HCT116 (cell line): ENCODE results near the gene IST1. TPM values are rescaled to one million over a fixed set of nuclear protein-coding genes. Genes with fewer than 3 reads are reported as not detected.

Experiments
- ATAC-seq: fragments of 200-7000 bp; cut with Tn5 transposase; 2 replicates; pipeline ENCODE4 v1.9.1; 2020; ENCODE audit warnings: mild to moderate bottlenecking, moderate library complexity
- BruUV-seq: library from RNA; stranded (reverse); fragments of 400-500 nt; replicated peaks from 2 replicates; lab custom pipeline; 2021; lab: Mats Ljungman, UMichigan
- CTCF ChIA-PET: fragments of 300-600 bp; sonication (Branson Sonifier 250); formaldehyde crosslinking; loops from one replicate; lab custom pipeline; 2021; ENCODE audit warnings: antibody characterized with exemption; lab: Charles Lee
- POLR2A ChIA-PET: fragments of 300-600, 350-600 bp; sonication (Branson Sonifier 250); formaldehyde crosslinking; loops from one replicate; lab custom pipeline; 2021; ENCODE audit warnings: antibody characterized with exemption; lab: Charles Lee
- RAD21 ChIA-PET, 2 experiments: fragments of 300-600 bp; sonication (Branson Sonifier 250); formaldehyde crosslinking; loops; one replicate each; lab custom pipeline; 2023; ENCODE audit warnings: low total read pairs in 2 of 2; ENCODE audit not compliant: uncharacterized antibody in 2 of 2, unreplicated experiment in 2 of 2, low non-redundant PET in 1 of 2; lab: Charles Lee
- DNase-seq: peaks from one replicate; pipeline ENCODE4 v3.0.0-alpha.2; 2010; ENCODE audit warnings: low read depth, low spot score
- H2AFZ ChIP-seq: fragments of 200-600 bp; shearing (Covaris generic), sonication (generic); 2 replicates; pipeline ENCODE4 v1.6.1; 2017; ENCODE audit warnings: low read depth, mixed run types, mixed read lengths, antibody characterized with exemption, low read length; ENCODE audit not compliant: poor library complexity, severe bottlenecking
- H3K27ac ChIP-seq: 2 replicates; pipeline ENCODE4 v1.5.1; 2012; ENCODE audit warnings: low read depth, low read length
- H3K27me3 ChIP-seq: fragments of 200-600 bp; sonication (generic); 2 replicates; pipeline ENCODE4 v1.6.1; 2016; ENCODE audit warnings: mixed run types, low read length, mixed read lengths; ENCODE audit not compliant: insufficient read depth
- H3K36me3 ChIP-seq, 2 experiments: fragments of 200-500 bp in 1 of 2; fragments of 200-600 bp in 1 of 2; sonication (Bioruptor generic) in 1 of 2; sonication (generic) in 1 of 2; 2 replicates each; pipeline versions ENCODE4 v1.5.1 to v1.6.1; 2014 to 2016; ENCODE audit warnings: low read length in 2 of 2, inconsistent platforms in 1 of 2, mixed read lengths in 1 of 2, mixed run types in 1 of 2; ENCODE audit not compliant: insufficient read depth in 2 of 2, control insufficient read depth in 1 of 2
- H3K4me1 ChIP-seq, 2 experiments: fragments of 200-600 bp in 1 of 2; sonication (generic) in 1 of 2; 2 replicates each; pipeline versions ENCODE4 v1.5.1 to v1.6.1; 2012 to 2017; ENCODE audit warnings: low read length in 2 of 2, inconsistent platforms in 1 of 2, mild to moderate bottlenecking in 1 of 2, mixed read lengths in 1 of 2, mixed run types in 1 of 2, moderate library complexity in 1 of 2; ENCODE audit not compliant: insufficient read depth in 2 of 2, control insufficient read depth in 1 of 2
- H3K4me2 ChIP-seq: fragments of 200-600 bp; sonication (generic); 2 replicates; pipeline ENCODE4 v1.6.1; 2017; ENCODE audit warnings: mixed run types, low read length, mixed read lengths
- H3K4me3 ChIP-seq, 2 experiments: fragments of 200-600 bp in 1 of 2; sonication (generic) in 1 of 2; replicated peaks in 1 of 2; 2 replicates each; pipeline ENCODE4 v1.5.1; 2011 to 2016; ENCODE audit warnings: low read length in 2 of 2, control low read depth in 1 of 2, low read depth in 1 of 2, mild to moderate bottlenecking in 1 of 2, mixed read lengths in 1 of 2, mixed run types in 1 of 2
- H3K79me2 ChIP-seq: fragments of 200-600 bp; sonication (generic); 2 replicates; pipeline ENCODE4 v1.6.1; 2017; ENCODE audit warnings: mild to moderate bottlenecking, mixed run types, low read length, moderate library complexity, mixed read lengths; ENCODE audit not compliant: insufficient read depth
- H3K9ac ChIP-seq: fragments of 200-600 bp; sonication (generic); 2 replicates; pipeline ENCODE4 v1.6.1; 2016; ENCODE audit warnings: low read length, mixed read lengths
- H3K9me2 ChIP-seq: fragments of 200-600 bp; sonication (generic), shearing (Covaris generic); 2 replicates; pipeline ENCODE4 v1.6.1; 2017; ENCODE audit warnings: mixed run types, mild to moderate bottlenecking, moderate library complexity; ENCODE audit not compliant: insufficient read depth
- H3K9me3 ChIP-seq, 2 experiments: fragments of 200-500 bp in 1 of 2; fragments of 200-600 bp in 1 of 2; sonication (Bioruptor generic) in 1 of 2; sonication (generic) in 1 of 2; 2 replicates each; pipeline ENCODE4 v1.6.1; 2014 to 2017; ENCODE audit warnings: low read length in 2 of 2, mixed read lengths in 2 of 2, inconsistent platforms in 1 of 2, low read depth in 1 of 2, mild to moderate bottlenecking in 1 of 2, mixed run types in 1 of 2, moderate library complexity in 1 of 2; ENCODE audit not compliant: control insufficient read depth in 1 of 2, insufficient read depth in 1 of 2
- H4K20me1 ChIP-seq: fragments of 200-600 bp; sonication (generic), shearing (Covaris generic); 2 replicates; pipeline ENCODE4 v1.6.1; 2017; ENCODE audit warnings: mixed run types, mild to moderate bottlenecking, moderate library complexity; ENCODE audit not compliant: insufficient read depth
- CBX3 ChIP-seq: IDR thresholded peaks from 2 replicates; pipeline ENCODE4 v1.6.1; 2012; ENCODE audit warnings: low read depth
- CEBPB ChIP-seq: IDR thresholded peaks from 2 replicates; pipeline ENCODE4 v1.6.1; 2012; ENCODE audit warnings: low read depth
- EZH2 ChIP-seq: fragments of 200-600 bp; sonication (generic); IDR thresholded peaks from 2 replicates; pipeline ENCODE4 v1.6.1; 2017; ENCODE audit warnings: antibody characterized with exemption, mixed run types
- EZH2phosphoT487 ChIP-seq: fragments of 200-600 bp; IDR thresholded peaks from 2 replicates; pipeline ENCODE4 v1.6.1; 2018; ENCODE audit warnings: antibody characterized with exemption, borderline replicate concordance
- FOSL1 ChIP-seq: IDR thresholded peaks from 2 replicates; pipeline ENCODE4 v1.6.1; 2012; ENCODE audit warnings: low read depth
- JUND ChIP-seq: IDR thresholded peaks from 2 replicates; pipeline ENCODE4 v1.6.1; 2012
- POLR2A ChIP-seq: IDR thresholded peaks from 2 replicates; pipeline ENCODE4 v1.7.0; 2011; ENCODE audit warnings: borderline replicate concordance; ENCODE audit not compliant: insufficient read depth, insufficient read length; ENCODE audit errors: extremely low read depth
- SIN3A ChIP-seq: IDR thresholded peaks from 2 replicates; pipeline ENCODE4 v1.6.1; 2012; ENCODE audit warnings: low read depth
- SRF ChIP-seq: IDR thresholded peaks from 2 replicates; pipeline ENCODE4 v1.6.1; 2012; ENCODE audit warnings: low read depth
- TCF7L2 ChIP-seq: IDR thresholded peaks from 2 replicates; pipeline ENCODE4 v1.7.0; 2011; ENCODE audit warnings: borderline replicate concordance, inconsistent platforms; ENCODE audit not compliant: insufficient read depth, insufficient read length; ENCODE audit errors: extremely low read depth
- YY1 ChIP-seq: IDR thresholded peaks from 2 replicates; pipeline ENCODE4 v1.6.1; 2011; ENCODE audit warnings: low read length, low read depth, moderate library complexity, mild to moderate bottlenecking; ENCODE audit not compliant: insufficient replicate concordance; ENCODE audit errors: extremely low read depth
- ZNF274 ChIP-seq: fragments of 200-500 bp; sonication (Bioruptor generic); IDR thresholded peaks from 2 replicates; pipeline ENCODE4 v1.6.1; 2014; ENCODE audit warnings: mild to moderate bottlenecking, low read depth, low read length, inconsistent platforms
- intact Hi-C: fragments of 100-400 bp; cut with micrococcal nuclease; formaldehyde crosslinking; loops from 2 replicates; pipeline ENCODE4 v1.10.0; 2022
- total RNA-seq: library from RNA; stranded (reverse); gene quantifications from one replicate; pipeline ENCODE4 v1.2.1, GENCODE V29; 2021; ENCODE audit not compliant: unreplicated experiment
- TF ChIP-seq, protein P1 (sequence below), 3 experiments: fragments of 200-600 bp in 1 of 3; sonication (generic) in 1 of 3; IDR thresholded peaks in 2 of 3; conservative IDR thresholded peaks in 1 of 3; 2 replicates each; pipeline ENCODE4 v1.5.1; 2012 to 2017; ENCODE audit warnings: low read depth in 2 of 3, low read length in 2 of 3, antibody characterized with exemption in 1 of 3, borderline replicate concordance in 1 of 3, control low read depth in 1 of 3, mild to moderate bottlenecking in 1 of 3, mixed read lengths in 1 of 3, mixed run types in 1 of 3, moderate library complexity in 1 of 3; ENCODE audit not compliant: insufficient read depth in 1 of 3
- TF ChIP-seq, protein P2 (sequence below): IDR thresholded peaks from 2 replicates; pipeline ENCODE4 v1.6.1; 2012; ENCODE audit warnings: low read depth
- TF ChIP-seq, protein P3 (sequence below): IDR thresholded peaks from 2 replicates; pipeline ENCODE4 v1.6.1; 2012

The IST1 gene
- total RNA-seq, 1 experiment from 2014 or later: 191 TPM

DNA sequence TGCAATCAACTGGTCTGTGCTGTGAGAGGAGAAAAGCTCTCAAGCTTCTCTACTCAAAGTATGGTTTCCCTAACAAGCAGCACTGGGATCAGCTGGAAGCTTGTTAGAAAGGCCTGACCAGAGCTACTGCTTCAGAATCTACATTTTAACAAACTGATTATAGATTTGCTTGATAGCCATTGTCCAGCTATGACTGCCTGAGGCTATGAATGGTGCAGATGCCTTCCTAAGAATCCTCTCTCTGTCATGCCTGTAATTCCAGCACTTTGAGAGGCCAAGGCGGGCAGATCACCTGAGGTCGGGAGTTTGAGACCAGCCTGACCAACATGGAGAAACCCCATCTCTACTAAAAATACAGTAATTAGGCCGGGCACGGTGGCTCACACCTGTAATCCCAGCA lies 76.2 kb downstream of the IST1 start:
- TF ChIP-seq YY1: no peak
- TF ChIP-seq SIN3A: no peak
- no peak for TF ChIP-seq CBX3
- no peak for TF ChIP-seq CEBPB
- TF ChIP-seq FOSL1: no peak
- TF ChIP-seq JUND: no peak
- no peak for TF ChIP-seq ZNF274
- TF ChIP-seq EZH2phosphoT487: no peak
- TF ChIP-seq, protein P1, sequence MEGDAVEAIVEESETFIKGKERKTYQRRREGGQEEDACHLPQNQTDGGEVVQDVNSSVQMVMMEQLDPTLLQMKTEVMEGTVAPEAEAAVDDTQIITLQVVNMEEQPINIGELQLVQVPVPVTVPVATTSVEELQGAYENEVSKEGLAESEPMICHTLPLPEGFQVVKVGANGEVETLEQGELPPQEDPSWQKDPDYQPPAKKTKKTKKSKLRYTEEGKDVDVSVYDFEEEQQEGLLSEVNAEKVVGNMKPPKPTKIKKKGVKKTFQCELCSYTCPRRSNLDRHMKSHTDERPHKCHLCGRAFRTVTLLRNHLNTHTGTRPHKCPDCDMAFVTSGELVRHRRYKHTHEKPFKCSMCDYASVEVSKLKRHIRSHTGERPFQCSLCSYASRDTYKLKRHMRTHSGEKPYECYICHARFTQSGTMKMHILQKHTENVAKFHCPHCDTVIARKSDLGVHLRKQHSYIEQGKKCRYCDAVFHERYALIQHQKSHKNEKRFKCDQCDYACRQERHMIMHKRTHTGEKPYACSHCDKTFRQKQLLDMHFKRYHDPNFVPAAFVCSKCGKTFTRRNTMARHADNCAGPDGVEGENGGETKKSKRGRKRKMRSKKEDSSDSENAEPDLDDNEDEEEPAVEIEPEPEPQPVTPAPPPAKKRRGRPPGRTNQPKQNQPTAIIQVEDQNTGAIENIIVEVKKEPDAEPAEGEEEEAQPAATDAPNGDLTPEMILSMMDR (IDR thresholded peaks at IDR 0.05 in 2 of 3, conservative IDR thresholded peaks at IDR 0.05 in 1 of 3; ENCODE audit: borderline replicate concordance in 1 of 3, insufficient read depth in 1 of 3, low read depth in 2 of 3, low read length in 2 of 3): no peak
- no peak for TF ChIP-seq POLR2A
- TF ChIP-seq SRF: no peak
- TF ChIP-seq, protein P2, sequence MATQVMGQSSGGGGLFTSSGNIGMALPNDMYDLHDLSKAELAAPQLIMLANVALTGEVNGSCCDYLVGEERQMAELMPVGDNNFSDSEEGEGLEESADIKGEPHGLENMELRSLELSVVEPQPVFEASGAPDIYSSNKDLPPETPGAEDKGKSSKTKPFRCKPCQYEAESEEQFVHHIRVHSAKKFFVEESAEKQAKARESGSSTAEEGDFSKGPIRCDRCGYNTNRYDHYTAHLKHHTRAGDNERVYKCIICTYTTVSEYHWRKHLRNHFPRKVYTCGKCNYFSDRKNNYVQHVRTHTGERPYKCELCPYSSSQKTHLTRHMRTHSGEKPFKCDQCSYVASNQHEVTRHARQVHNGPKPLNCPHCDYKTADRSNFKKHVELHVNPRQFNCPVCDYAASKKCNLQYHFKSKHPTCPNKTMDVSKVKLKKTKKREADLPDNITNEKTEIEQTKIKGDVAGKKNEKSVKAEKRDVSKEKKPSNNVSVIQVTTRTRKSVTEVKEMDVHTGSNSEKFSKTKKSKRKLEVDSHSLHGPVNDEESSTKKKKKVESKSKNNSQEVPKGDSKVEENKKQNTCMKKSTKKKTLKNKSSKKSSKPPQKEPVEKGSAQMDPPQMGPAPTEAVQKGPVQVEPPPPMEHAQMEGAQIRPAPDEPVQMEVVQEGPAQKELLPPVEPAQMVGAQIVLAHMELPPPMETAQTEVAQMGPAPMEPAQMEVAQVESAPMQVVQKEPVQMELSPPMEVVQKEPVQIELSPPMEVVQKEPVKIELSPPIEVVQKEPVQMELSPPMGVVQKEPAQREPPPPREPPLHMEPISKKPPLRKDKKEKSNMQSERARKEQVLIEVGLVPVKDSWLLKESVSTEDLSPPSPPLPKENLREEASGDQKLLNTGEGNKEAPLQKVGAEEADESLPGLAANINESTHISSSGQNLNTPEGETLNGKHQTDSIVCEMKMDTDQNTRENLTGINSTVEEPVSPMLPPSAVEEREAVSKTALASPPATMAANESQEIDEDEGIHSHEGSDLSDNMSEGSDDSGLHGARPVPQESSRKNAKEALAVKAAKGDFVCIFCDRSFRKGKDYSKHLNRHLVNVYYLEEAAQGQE: no peak
- TF ChIP-seq, protein P3, sequence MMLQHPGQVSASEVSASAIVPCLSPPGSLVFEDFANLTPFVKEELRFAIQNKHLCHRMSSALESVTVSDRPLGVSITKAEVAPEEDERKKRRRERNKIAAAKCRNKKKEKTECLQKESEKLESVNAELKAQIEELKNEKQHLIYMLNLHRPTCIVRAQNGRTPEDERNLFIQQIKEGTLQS: no peak
- no peak for TF ChIP-seq EZH2
- no peak for TF ChIP-seq TCF7L2
- TF ChIP-seq, all 23 proteins: peak for 0
- H3K79me2 ChIP-seq: no peaks in the 10 kb centered on the region
- CTCF ChIA-PET: interaction anchor here (1.2 kb wide), 1 partner anchor 10 kb away, joined by 4 read pairs; no protein-coding TSS in a partner anchor
- no peak overlapping the region for H3K9ac ChIP-seq
- no peaks in the 10 kb centered on the region for H3K9me3 ChIP-seq
- no peak overlapping the region for H3K4me2 ChIP-seq
- no peaks in the 10 kb centered on the region for H3K4me1 ChIP-seq
- DNase-seq (no peak), ATAC-seq (no peak)
- POLR2A ChIA-PET: no interaction called here
- no peaks in the 10 kb centered on the region for H4K20me1 ChIP-seq
- RAD21 ChIA-PET: no interaction called here
- BruUV-seq: no TSS peak
- H3K27ac ChIP-seq: no peak overlapping the region
- H3K4me3 ChIP-seq: no peak overlapping the region
- H2AFZ ChIP-seq: no peak overlapping the region
- H3K27me3 ChIP-seq: no peaks in the 10 kb centered on the region
- intact Hi-C loops: no loop called here
- no peaks in the 10 kb centered on the region for H3K9me2 ChIP-seq
- H3K36me3 ChIP-seq: no peaks in the 10 kb centered on the region
